ENCODE data around the gene DCLK1. TPM values are rescaled to one million over a fixed set of nuclear protein-coding genes. Genes with fewer than 3 reads are reported as not detected.

Gene DCLK1
- total RNA-seq, 1 experiment from 2014 or later: not detected

- Histone ChIP-seq H3K4me1 (ENCODE audit: low read length) (no peaks in the 10 kb centered on the region), H3K36me3 (ENCODE audit: insufficient read depth, low read length) (no peaks in the 10 kb centered on the region), H2AFZ (ENCODE audit: low read length) (no peak overlapping the region), H3K4me2 (ENCODE audit: low read depth, low read length, poor library complexity, severe bottlenecking) (no peak overlapping the region), H3K9me2 (replicated peaks; ENCODE audit: insufficient read depth, low read length) (no peaks in the 10 kb centered on the region), H3K27me3 (ENCODE audit: low read length) (no peaks in the 10 kb centered on the region), H4K20me1 (ENCODE audit: insufficient read depth, low read depth, low read length) (no peaks in the 10 kb centered on the region), H3K79me2 (ENCODE audit: low read length) (no peaks in the 10 kb centered on the region), H3K27ac (ENCODE audit: low read length) (no peak overlapping the region), H3K9me3 (ENCODE audit: low read length) (peaks cover 7% of the 10 kb centered on the region; the same call in 1 of the 2 replicates), H3K4me3 (ENCODE audit: low read length) (no peak overlapping the region), H3K9ac (ENCODE audit: low read length) (no peak overlapping the region)
- DNase-seq: peak; percentile 47
These were observed 177.5 kb downstream of the DCLK1 start for GRCh38 chr13:35953537-35954206.

GRCh38 chr13:35947315-35947714 lies 183.9 kb downstream of the DCLK1 start:
- Histone ChIP-seq H3K27me3 (ENCODE audit: low read length) (no peaks in the 10 kb centered on the region), H3K4me3 (ENCODE audit: low read length) (no peak overlapping the region), H3K79me2 (ENCODE audit: low read length) (no peaks in the 10 kb centered on the region), H2AFZ (ENCODE audit: low read length) (no peak overlapping the region), H3K4me2 (ENCODE audit: low read depth, low read length, poor library complexity, severe bottlenecking) (no peak overlapping the region), H3K9ac (ENCODE audit: low read length) (no peak overlapping the region), H3K36me3 (ENCODE audit: insufficient read depth, low read length) (no peaks in the 10 kb centered on the region), H3K9me3 (ENCODE audit: low read length) (no peaks in the 10 kb centered on the region), H4K20me1 (ENCODE audit: insufficient read depth, low read depth, low read length) (no peaks in the 10 kb centered on the region), H3K27ac (ENCODE audit: low read length) (no peak overlapping the region), H3K9me2 (replicated peaks; ENCODE audit: insufficient read depth, low read length) (no peaks in the 10 kb centered on the region), H3K4me1 (ENCODE audit: low read length) (no peaks in the 10 kb centered on the region)
- no peak for DNase-seq

DNA sequence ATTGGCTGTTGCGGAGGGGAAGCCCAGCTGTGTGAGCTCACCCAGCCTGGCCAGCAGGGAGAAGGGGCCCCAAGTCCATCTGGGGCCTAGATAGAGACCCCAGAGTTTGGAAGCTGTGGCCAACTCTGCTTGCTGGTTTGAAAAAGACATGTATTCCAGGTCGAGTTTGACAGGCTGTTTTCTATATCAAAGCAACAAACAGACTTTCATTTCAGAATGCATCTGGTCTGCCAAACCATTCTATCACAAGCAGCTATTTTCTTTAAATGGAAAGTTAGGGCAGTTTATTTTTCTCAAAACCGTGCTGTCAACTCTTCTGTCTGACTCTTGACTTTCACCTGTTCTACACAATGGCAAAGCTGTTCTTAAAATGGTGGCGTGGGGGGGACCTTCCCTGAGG lies 185.8 kb downstream of the DCLK1 start:
- no peaks in the 10 kb centered on the region for H3K36me3 ChIP-seq (ENCODE audit: insufficient read depth, low read length)
- H3K27ac ChIP-seq (ENCODE audit: low read length): no peak overlapping the region
- no peaks in the 10 kb centered on the region for H3K4me1 ChIP-seq (ENCODE audit: low read length)
- no peaks in the 10 kb centered on the region for H4K20me1 ChIP-seq (ENCODE audit: insufficient read depth, low read depth, low read length)
- no peak overlapping the region for H3K4me2 ChIP-seq (ENCODE audit: low read depth, low read length, poor library complexity, severe bottlenecking)
- H3K9me3 ChIP-seq (ENCODE audit: low read length): no peaks in the 10 kb centered on the region
- H3K9ac ChIP-seq (ENCODE audit: low read length): no peak overlapping the region
- no peaks in the 10 kb centered on the region for H3K27me3 ChIP-seq (ENCODE audit: low read length)
- no peak overlapping the region for H2AFZ ChIP-seq (ENCODE audit: low read length)
- no peaks in the 10 kb centered on the region for H3K79me2 ChIP-seq (ENCODE audit: low read length)
- H3K9me2 ChIP-seq (replicated peaks; ENCODE audit: insufficient read depth, low read length): no peaks in the 10 kb centered on the region
- no peak overlapping the region for H3K4me3 ChIP-seq (ENCODE audit: low read length)
- DNase-seq: no peak

- Histone ChIP-seq H4K20me1 (ENCODE audit: insufficient read depth, low read depth, low read length) (no peaks in the 10 kb centered on the region), H2AFZ (ENCODE audit: low read length) (no peak overlapping the region), H3K4me2 (ENCODE audit: low read depth, low read length, poor library complexity, severe bottlenecking) (no peak overlapping the region), H3K9ac (ENCODE audit: low read length) (no peak overlapping the region), H3K9me2 (replicated peaks; ENCODE audit: insufficient read depth, low read length) (no peaks in the 10 kb centered on the region), H3K27ac (ENCODE audit: low read length) (no peak overlapping the region), H3K4me1 (ENCODE audit: low read length) (no peaks in the 10 kb centered on the region), H3K27me3 (ENCODE audit: low read length) (no peaks in the 10 kb centered on the region), H3K79me2 (ENCODE audit: low read length) (no peaks in the 10 kb centered on the region), H3K36me3 (ENCODE audit: insufficient read depth, low read length) (no peaks in the 10 kb centered on the region), H3K4me3 (ENCODE audit: low read length) (no peak overlapping the region), H3K9me3 (ENCODE audit: low read length) (no peaks in the 10 kb centered on the region)
- DNase-seq: no peak
These were observed 189.8 kb downstream of the DCLK1 start for GRCh38 chr13:35941374-35941773.

DNA sequence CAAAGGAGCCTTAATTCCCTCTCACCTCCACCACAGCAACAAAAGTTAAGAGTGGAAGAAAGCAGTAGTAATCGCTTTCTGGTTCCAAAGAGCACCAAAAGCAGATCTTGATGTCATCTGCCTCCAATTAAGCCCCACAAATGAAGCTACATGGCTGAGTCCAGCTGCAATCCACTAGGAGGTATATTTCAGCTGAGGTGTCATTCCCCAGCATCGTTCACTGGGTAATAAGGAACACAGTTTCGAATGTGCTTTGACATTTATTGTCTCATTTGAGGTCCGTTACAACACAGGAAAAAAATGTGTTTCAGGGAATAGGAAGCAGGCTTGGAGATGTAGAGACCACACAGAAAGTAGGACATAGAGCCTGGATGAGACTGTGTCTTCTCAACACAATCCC lies 190.4 kb downstream of the DCLK1 start:
- no peak overlapping the region for H3K9ac ChIP-seq (ENCODE audit: low read length)
- no peak overlapping the region for H3K27ac ChIP-seq (ENCODE audit: low read length)
- DNase-seq: no peak
- H3K9me2 ChIP-seq (replicated peaks; ENCODE audit: insufficient read depth, low read length): no peaks in the 10 kb centered on the region; the same call in 1 of the 2 replicates
- no peaks in the 10 kb centered on the region for H3K36me3 ChIP-seq (ENCODE audit: insufficient read depth, low read length)
- no peak overlapping the region for H3K4me3 ChIP-seq (ENCODE audit: low read length)
- no peaks in the 10 kb centered on the region for H3K27me3 ChIP-seq (ENCODE audit: low read length)
- H2AFZ ChIP-seq (ENCODE audit: low read length): no peak overlapping the region
- H3K79me2 ChIP-seq (ENCODE audit: low read length): no peaks in the 10 kb centered on the region
- H3K9me3 ChIP-seq (ENCODE audit: low read length): no peaks in the 10 kb centered on the region
- no peaks in the 10 kb centered on the region for H4K20me1 ChIP-seq (ENCODE audit: insufficient read depth, low read depth, low read length)
- no peaks in the 10 kb centered on the region for H3K4me1 ChIP-seq (ENCODE audit: low read length)
- no peak overlapping the region for H3K4me2 ChIP-seq (ENCODE audit: low read depth, low read length, poor library complexity, severe bottlenecking)

DNA sequence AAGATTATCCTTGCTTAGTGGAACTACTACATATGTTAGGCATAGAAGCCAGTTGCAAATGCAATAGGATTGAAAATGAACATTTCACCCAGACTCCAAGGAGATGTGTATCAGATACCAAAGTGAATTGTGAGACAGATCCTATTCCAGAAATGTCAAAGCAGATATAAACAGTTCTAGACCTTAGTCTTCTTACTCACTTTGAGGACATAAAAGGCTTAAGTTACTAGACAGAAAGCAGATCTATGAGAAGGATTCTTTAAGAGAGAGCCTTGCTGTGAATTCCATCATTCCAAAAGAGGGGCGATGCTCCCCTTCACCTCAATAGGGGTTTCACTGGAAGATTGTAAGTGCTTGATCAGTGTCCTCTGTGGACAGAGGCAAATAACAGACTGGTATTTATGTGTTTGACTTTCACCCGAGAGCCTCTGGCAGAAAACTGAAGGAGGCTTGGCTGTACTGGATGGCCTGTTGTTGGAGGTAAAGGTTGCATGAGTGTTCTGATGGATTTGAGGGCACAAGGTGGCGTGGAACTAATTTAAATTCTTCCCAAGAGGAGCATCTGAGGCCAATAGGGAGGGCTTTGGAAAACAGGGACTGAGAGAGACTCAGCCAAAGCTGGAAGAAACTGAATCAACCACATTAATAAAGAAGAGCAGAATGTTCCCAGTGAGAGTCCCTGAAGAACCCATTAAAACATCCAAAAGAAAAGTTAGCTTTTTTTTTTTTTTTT lies 194.8 kb downstream of the DCLK1 start:
- no peak overlapping the region for H3K9ac ChIP-seq (ENCODE audit: low read length)
- H2AFZ ChIP-seq (ENCODE audit: low read length): no peak overlapping the region
- H3K79me2 ChIP-seq (ENCODE audit: low read length): no peaks in the 10 kb centered on the region
- peaks cover 4% of the 10 kb centered on the region; the same call in 1 of the 2 replicates for H3K4me1 ChIP-seq (ENCODE audit: low read length)
- no peaks in the 10 kb centered on the region; the same call in 1 of the 2 replicates for H3K9me2 ChIP-seq (replicated peaks; ENCODE audit: insufficient read depth, low read length)
- H3K27me3 ChIP-seq (ENCODE audit: low read length): no peaks in the 10 kb centered on the region
- no peaks in the 10 kb centered on the region for H4K20me1 ChIP-seq (ENCODE audit: insufficient read depth, low read depth, low read length)
- H3K27ac ChIP-seq (ENCODE audit: low read length): no peak overlapping the region
- DNase-seq: no peak
- H3K36me3 ChIP-seq (ENCODE audit: insufficient read depth, low read length): no peaks in the 10 kb centered on the region
- no peak overlapping the region for H3K4me2 ChIP-seq (ENCODE audit: low read depth, low read length, poor library complexity, severe bottlenecking)
- no peak overlapping the region for H3K4me3 ChIP-seq (ENCODE audit: low read length)
- no peaks in the 10 kb centered on the region for H3K9me3 ChIP-seq (ENCODE audit: low read length)

- Histone ChIP-seq H3K4me1 (ENCODE audit: low read length) (peaks cover 4% of the 10 kb centered on the region; the same call in 1 of the 2 replicates), H3K79me2 (ENCODE audit: low read length) (no peaks in the 10 kb centered on the region), H2AFZ (ENCODE audit: low read length) (no peak overlapping the region), H3K9me3 (ENCODE audit: low read length) (no peaks in the 10 kb centered on the region), H4K20me1 (ENCODE audit: insufficient read depth, low read depth, low read length) (no peaks in the 10 kb centered on the region), H3K27ac (ENCODE audit: low read length) (no peak overlapping the region), H3K9me2 (replicated peaks; ENCODE audit: insufficient read depth, low read length) (no peaks in the 10 kb centered on the region; the same call in 1 of the 2 replicates), H3K4me3 (ENCODE audit: low read length) (no peak overlapping the region), H3K4me2 (ENCODE audit: low read depth, low read length, poor library complexity, severe bottlenecking) (no peak overlapping the region), H3K36me3 (ENCODE audit: insufficient read depth, low read length) (no peaks in the 10 kb centered on the region), H3K27me3 (ENCODE audit: low read length) (no peaks in the 10 kb centered on the region), H3K9ac (ENCODE audit: low read length) (no peak overlapping the region)
- no peak for DNase-seq
These were observed 200.2 kb downstream of the DCLK1 start for GRCh38 chr13:35930665-35931631.

- Histone ChIP-seq H3K79me2 (ENCODE audit: low read length) (no peaks in the 10 kb centered on the region), H3K9ac (ENCODE audit: low read length) (no peak overlapping the region), H3K9me2 (replicated peaks; ENCODE audit: insufficient read depth, low read length) (no peaks in the 10 kb centered on the region), H3K9me3 (ENCODE audit: low read length) (no peaks in the 10 kb centered on the region), H3K4me2 (ENCODE audit: low read depth, low read length, poor library complexity, severe bottlenecking) (no peak overlapping the region), H2AFZ (ENCODE audit: low read length) (no peak overlapping the region), H3K36me3 (ENCODE audit: insufficient read depth, low read length) (no peaks in the 10 kb centered on the region), H3K27me3 (ENCODE audit: low read length) (no peaks in the 10 kb centered on the region), H3K4me1 (ENCODE audit: low read length) (no peaks in the 10 kb centered on the region), H3K27ac (ENCODE audit: low read length) (no peak overlapping the region), H3K4me3 (ENCODE audit: low read length) (no peak overlapping the region), H4K20me1 (ENCODE audit: insufficient read depth, low read depth, low read length) (no peaks in the 10 kb centered on the region)
- DNase-seq: no peak
These were observed 203.6 kb downstream of the DCLK1 start for GRCh38 chr13:35927567-35928021.

All from Karpas-422 (cell line).